Upper lobe of left lung (tissue), 6 donors: ENCODE results near the gene MALRD1. TPM values are rescaled to one million over a fixed set of nuclear protein-coding genes. Genes with fewer than 3 reads are reported as not detected.

ENCODE experiments used
- ATAC-seq, 2 donors: fragments of 200-7000 bp; cut with Tn5 transposase; one replicate each; pipeline ENCODE4 v1.9.1; 2022; ENCODE audit warnings: mild to moderate bottlenecking in 2 of 2, moderate library complexity in 2 of 2; ENCODE audit not compliant: low FRiP score in 2 of 2
- DNase-seq, 2 donors: peaks; one replicate each; pipeline ENCODE4 v3.0.0-alpha.2; 2019 to 2020
- H3K27ac ChIP-seq, 4 donors: fragments of 200-600 bp; sonication (generic); one replicate each; pipeline ENCODE4 v1.5.1; 2016 to 2019
- H3K27me3 ChIP-seq, 4 donors: fragments of 200-600 bp; sonication (generic); one replicate each; pipeline ENCODE4 v1.5.1; 2017 to 2019
- H3K36me3 ChIP-seq, 4 donors: fragments of 200-600 bp; sonication (generic); one replicate each; pipeline ENCODE4 v1.5.1; 2016 to 2019
- H3K4me1 ChIP-seq, 4 donors: fragments of 200-600 bp; sonication (generic); one replicate each; pipeline ENCODE4 v1.5.1; 2018 to 2019
- H3K4me3 ChIP-seq, 4 donors: fragments of 200-600 bp; sonication (generic); one replicate each; pipeline ENCODE4 v1.5.1; 2017 to 2019; ENCODE audit warnings: mild to moderate bottlenecking in 2 of 4, moderate library complexity in 1 of 4
- H3K9me3 ChIP-seq, 4 donors: fragments of 200-600 bp; sonication (generic); one replicate each; pipeline ENCODE4 v1.5.1; 2018 to 2019
- EP300 ChIP-seq, 4 donors: sonication (generic); formaldehyde crosslinking; IDR thresholded peaks; one replicate each; pipeline ENCODE4 v1.5.1; 2017; ENCODE audit warnings: antibody characterized with exemption in 4 of 4, control low read depth in 2 of 4
- POLR2A ChIP-seq, 4 donors: fragments of 450-650 bp; IDR thresholded peaks; one replicate each; pipeline ENCODE4 v1.5.1; 2016 to 2017; ENCODE audit warnings: antibody characterized with exemption in 4 of 4, mild to moderate bottlenecking in 2 of 4
- POLR2AphosphoS5 ChIP-seq, 2 donors: sonication (generic); formaldehyde crosslinking; IDR thresholded peaks; one replicate each; pipeline ENCODE4 v1.5.1; 2017; ENCODE audit warnings: antibody characterized with exemption in 2 of 2
- WGBS, 2 donors: methylation state at CpG; one replicate each; pipeline ENCODE4 v1.1.5; 2017 to 2018; 5-methylcytosine and 5-hydroxymethylcytosine counted together
- total RNA-seq, 6 donors: library from RNA; depleted of rRNA in 4 of 6; stranded (reverse); fragments of >200 nt in 4 of 6; gene quantifications; one replicate each; pipeline versions ENCODE4 v1.1.0 to v1.2.1, GENCODE V29; 2016 to 2021
- TF ChIP-seq, protein P1 (sequence below), 6 experiments: fragments of 450-650 bp in 4 of 6; fragments of 200-600 bp in 2 of 6; sonication (generic) in 2 of 6; IDR thresholded peaks; one replicate each; pipeline ENCODE4 v1.5.1; 2016 to 2019; ENCODE audit warnings: antibody characterized with exemption in 6 of 6
- donor health status: DM: no; HTN: no; CAD: no; lungs with moderate emphysema.
- donor health status: DM: no; HTN: yes; CAD: no; lungs with severe emphysema.

Gene MALRD1
- total RNA-seq, 6 donors from 2014 or later = 2.7 to 21.0 (median 7.5) TPM

DNA sequence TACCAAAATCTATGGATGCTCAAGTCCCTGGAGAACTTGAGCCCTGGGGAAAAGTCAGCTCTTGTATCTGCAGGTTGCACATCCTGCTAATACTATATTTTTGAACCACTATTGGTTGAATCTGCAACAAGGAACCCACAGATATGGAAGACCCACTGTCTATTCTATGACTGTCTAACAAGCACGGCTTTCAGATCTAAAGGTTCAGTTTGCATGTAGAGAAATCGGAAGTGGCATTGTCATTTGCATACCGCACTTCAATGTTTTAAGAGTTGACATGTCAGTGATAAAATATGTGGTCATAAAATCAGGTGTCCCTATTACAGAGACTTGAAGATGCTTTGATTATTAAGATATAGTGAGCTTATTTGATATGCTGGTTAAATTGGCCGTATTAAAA, 95.6 kb downstream of the MALRD1 start:
- 89 to 97% methylated on average over 4 of the region's 4 CpGs for WGBS, 2 donors

DNA sequence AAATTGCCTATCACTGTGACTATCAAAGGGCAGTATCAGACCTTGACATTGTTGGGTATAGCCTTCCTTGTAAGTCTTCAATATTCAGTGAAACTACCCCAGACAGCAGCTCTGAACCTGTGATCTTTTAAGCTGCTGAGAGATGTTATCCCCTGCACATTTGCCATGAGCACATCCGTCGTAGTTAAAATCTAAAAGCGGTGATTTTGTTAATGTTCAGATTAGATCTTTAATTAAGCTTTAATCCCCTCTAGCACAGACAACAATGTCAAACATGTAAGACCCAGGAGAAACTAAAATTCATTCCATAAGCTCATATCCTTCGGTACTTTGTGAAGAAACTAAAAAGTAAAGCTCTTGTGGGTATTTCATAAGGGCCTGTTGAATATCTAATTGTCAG, 105.8 kb downstream of the MALRD1 start:
- DNase-seq = no peak
- ATAC-seq = no peak
- H3K9me3 ChIP-seq = no peaks in the 10 kb centered on the region
- no peaks in the 10 kb centered on the region for H3K36me3 ChIP-seq
- no peak overlapping the region for H3K27ac ChIP-seq
- WGBS, 2 donors = 85 to 95% methylated on average over 4 of the region's 4 CpGs
- no peaks in the 10 kb centered on the region for H3K4me1 ChIP-seq
- no peaks in the 10 kb centered on the region for H3K27me3 ChIP-seq
- no peak overlapping the region for H3K4me3 ChIP-seq
- TF ChIP-seq, protein P1, sequence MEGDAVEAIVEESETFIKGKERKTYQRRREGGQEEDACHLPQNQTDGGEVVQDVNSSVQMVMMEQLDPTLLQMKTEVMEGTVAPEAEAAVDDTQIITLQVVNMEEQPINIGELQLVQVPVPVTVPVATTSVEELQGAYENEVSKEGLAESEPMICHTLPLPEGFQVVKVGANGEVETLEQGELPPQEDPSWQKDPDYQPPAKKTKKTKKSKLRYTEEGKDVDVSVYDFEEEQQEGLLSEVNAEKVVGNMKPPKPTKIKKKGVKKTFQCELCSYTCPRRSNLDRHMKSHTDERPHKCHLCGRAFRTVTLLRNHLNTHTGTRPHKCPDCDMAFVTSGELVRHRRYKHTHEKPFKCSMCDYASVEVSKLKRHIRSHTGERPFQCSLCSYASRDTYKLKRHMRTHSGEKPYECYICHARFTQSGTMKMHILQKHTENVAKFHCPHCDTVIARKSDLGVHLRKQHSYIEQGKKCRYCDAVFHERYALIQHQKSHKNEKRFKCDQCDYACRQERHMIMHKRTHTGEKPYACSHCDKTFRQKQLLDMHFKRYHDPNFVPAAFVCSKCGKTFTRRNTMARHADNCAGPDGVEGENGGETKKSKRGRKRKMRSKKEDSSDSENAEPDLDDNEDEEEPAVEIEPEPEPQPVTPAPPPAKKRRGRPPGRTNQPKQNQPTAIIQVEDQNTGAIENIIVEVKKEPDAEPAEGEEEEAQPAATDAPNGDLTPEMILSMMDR (IDR thresholded peaks at IDR 0.05) = no peak
- no peak for TF ChIP-seq EP300 (IDR thresholded peaks at IDR 0.05)
- no peak for TF ChIP-seq POLR2AphosphoS5 (IDR thresholded peaks at IDR 0.05)
- no peak for TF ChIP-seq POLR2A (IDR thresholded peaks at IDR 0.05)

More for the DNA sequence above, 95.6 kb downstream of the MALRD1 start:
- no peak for TF ChIP-seq POLR2A (IDR thresholded peaks at IDR 0.05)
- no peak for TF ChIP-seq EP300 (IDR thresholded peaks at IDR 0.05)
- TF ChIP-seq POLR2AphosphoS5 (IDR thresholded peaks at IDR 0.05) = no peak
- TF ChIP-seq, protein P1 (IDR thresholded peaks at IDR 0.05) = no peak
- DNase-seq (no peak), ATAC-seq (no peak)
- Histone ChIP-seq H3K27me3 (no peaks in the 10 kb centered on the region), H3K4me1 (no peaks in the 10 kb centered on the region), H3K27ac (no peak overlapping the region), H3K4me3 (no peak overlapping the region), H3K36me3 (no peaks in the 10 kb centered on the region), H3K9me3 (no peaks in the 10 kb centered on the region)

DNA sequence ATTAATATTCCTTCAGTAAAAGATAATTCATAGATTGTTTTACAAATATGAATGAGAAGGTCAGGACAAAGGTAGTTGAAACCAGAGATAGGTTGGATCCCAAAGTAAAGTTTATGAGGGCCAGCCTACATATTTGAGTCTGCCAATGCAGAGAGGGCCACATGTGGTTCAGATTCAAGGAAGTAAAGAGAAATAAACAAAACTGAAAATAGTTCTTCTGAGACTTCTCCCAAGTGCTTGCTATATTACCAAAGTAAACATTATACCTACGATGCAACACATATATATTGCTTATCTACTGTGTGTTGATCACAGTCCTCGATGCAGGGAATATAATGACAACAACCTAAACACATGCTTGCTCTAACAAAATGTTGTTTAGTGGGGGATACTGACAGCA, 109.8 kb downstream of the MALRD1 start:
- Histone ChIP-seq H3K36me3 (no peaks in the 10 kb centered on the region), H3K9me3 (no peaks in the 10 kb centered on the region), H3K4me3 (no peak overlapping the region), H3K27ac (no peak overlapping the region), H3K27me3 (no peaks in the 10 kb centered on the region), H3K4me1 (no peaks in the 10 kb centered on the region)
- ATAC-seq (no peak), DNase-seq (no peak)
- TF ChIP-seq EP300 (IDR thresholded peaks at IDR 0.05) (no peak), POLR2AphosphoS5 (IDR thresholded peaks at IDR 0.05) (no peak)
- WGBS, 2 donors = 48 to 62% methylated on average over 2 of the region's 2 CpGs

DNA sequence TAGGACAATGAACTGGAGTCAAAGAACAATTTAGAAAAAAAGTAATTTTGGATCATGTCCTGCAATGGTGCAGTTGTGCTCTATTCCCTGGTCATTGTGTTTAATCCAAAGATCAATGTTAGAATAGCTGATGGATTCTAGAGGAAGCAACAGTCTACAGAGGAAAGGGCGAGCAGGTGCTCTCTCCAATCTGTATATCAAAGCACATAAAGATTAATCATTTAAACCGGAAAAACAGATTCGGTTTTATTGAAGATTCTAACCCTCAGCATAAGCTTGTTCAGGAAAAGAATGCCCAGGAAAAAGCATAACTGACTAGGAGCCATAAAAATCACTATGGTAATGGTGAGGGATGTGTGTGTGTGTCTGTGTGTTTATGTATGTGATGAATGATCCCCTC, 110.3 kb downstream of the MALRD1 start:
- TF ChIP-seq, protein P1 (IDR thresholded peaks at IDR 0.05) = no peak
- no peak for TF ChIP-seq EP300 (IDR thresholded peaks at IDR 0.05)
- no peak for TF ChIP-seq POLR2AphosphoS5 (IDR thresholded peaks at IDR 0.05)
- no peak for TF ChIP-seq POLR2A (IDR thresholded peaks at IDR 0.05)
- 62 to 67% methylated on average over 3 of the region's 3 CpGs for WGBS, 2 donors
- DNase-seq = no peak

DNA sequence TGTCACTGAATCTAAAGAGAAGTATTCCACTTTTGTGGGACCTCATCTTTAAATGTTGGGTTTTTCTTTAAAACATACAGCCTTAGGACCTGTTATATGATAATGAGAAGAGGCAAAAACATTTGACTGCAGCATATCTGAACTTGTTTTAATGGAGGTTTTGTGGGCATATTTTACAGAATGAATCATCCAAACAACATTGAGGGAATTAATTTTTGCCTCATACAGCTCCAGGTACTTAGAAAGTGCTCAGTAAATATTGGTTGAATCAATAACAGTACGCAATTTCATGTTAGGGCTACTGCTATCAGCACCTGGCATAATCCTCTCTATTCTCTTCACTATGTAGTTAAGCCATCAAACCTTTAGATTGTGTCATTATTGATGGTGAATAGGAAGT, 115.9 kb downstream of the MALRD1 start:
- TF ChIP-seq, protein P1 (IDR thresholded peaks at IDR 0.05) = no peak
- no peak for TF ChIP-seq POLR2AphosphoS5 (IDR thresholded peaks at IDR 0.05)
- TF ChIP-seq POLR2A (IDR thresholded peaks at IDR 0.05) = no peak
- TF ChIP-seq EP300 (IDR thresholded peaks at IDR 0.05) = no peak
- 71 to 87% methylated on average over 1 of the region's 1 CpG for WGBS, 2 donors
- no peak for ATAC-seq
- Histone ChIP-seq H3K27ac (no peak overlapping the region), H3K36me3 (no peaks in the 10 kb centered on the region), H3K27me3 (no peaks in the 10 kb centered on the region), H3K4me3 (no peak overlapping the region), H3K4me1 (no peaks in the 10 kb centered on the region), H3K9me3 (no peaks in the 10 kb centered on the region)
- no peak for DNase-seq

More for the DNA sequence above, 110.3 kb downstream of the MALRD1 start:
- Histone ChIP-seq H3K36me3 (no peaks in the 10 kb centered on the region), H3K27me3 (no peaks in the 10 kb centered on the region), H3K4me3 (no peak overlapping the region), H3K9me3 (no peaks in the 10 kb centered on the region), H3K4me1 (no peaks in the 10 kb centered on the region), H3K27ac (no peak overlapping the region)
- no peak for ATAC-seq
